ENCODE data around the gene RNF26.
"Not testable (repeated sequence)": the region's sequence is repeated elsewhere in the genome, so short reads cannot be mapped to it uniquely, and the experiment has no call there.

The RNF26 gene

GRCh38 chr11:119371778-119372182 is 37.5 kb downstream of the RNF26 start:
- no peak for DNase-seq (ENCODE audit: low read depth in 2 of 2)

- no peak for DNase-seq (ENCODE audit: low read depth in 2 of 2)
Observed at GRCh38 chr11:119372260-119373058, 38.1 kb downstream of the RNF26 start.

GRCh38 chr11:119373059-119373920 is 39.0 kb downstream of the RNF26 start:
- DNase-seq (ENCODE audit: low read depth in 2 of 2), result no peak

- peak in 1 of 2 experiments; percentile 37 for DNase-seq (ENCODE audit: low read depth in 2 of 2)
Observed at GRCh38 chr11:119373921-119374631, 39.7 kb downstream of the RNF26 start.

- DNase-seq (ENCODE audit: low read depth in 2 of 2), result no peak
Observed at GRCh38 chr11:119374632-119375336, 40.5 kb downstream of the RNF26 start.

- DNase-seq (ENCODE audit: low read depth in 2 of 2), result no peak
Observed at GRCh38 chr11:119375337-119376196, 41.2 kb downstream of the RNF26 start.

GRCh38 chr11:119376197-119376847 is 42.0 kb downstream of the RNF26 start:
- DNase-seq (ENCODE audit: low read depth in 2 of 2), result no peak

- DNase-seq (ENCODE audit: low read depth in 2 of 2), result no peak
Observed at GRCh38 chr11:119377112-119377901, 43.0 kb downstream of the RNF26 start.

- no peak for DNase-seq (ENCODE audit: low read depth in 2 of 2)
Observed at GRCh38 chr11:119377961-119378667, 43.8 kb downstream of the RNF26 start.

- no peak for DNase-seq (ENCODE audit: low read depth in 2 of 2)
Observed at GRCh38 chr11:119378851-119379465, 44.6 kb downstream of the RNF26 start.

GRCh38 chr11:119380160-119380826 is 46.0 kb downstream of the RNF26 start:
- DNase-seq (ENCODE audit: low read depth in 2 of 2), result no peak

- no peak for DNase-seq (ENCODE audit: low read depth in 2 of 2)
Observed at GRCh38 chr11:119380827-119381180, 46.5 kb downstream of the RNF26 start.

GRCh38 chr11:119381181-119381988 is 47.1 kb downstream of the RNF26 start, which contains the start of gene USP2:
TSS of gene USP2 (minus strand) at chr11:119381690. CDS start at chr11:119373480, 8,210 bp downstream.
- DNase-seq (ENCODE audit: low read depth in 2 of 2), result peak; percentile 91 to 96

GRCh38 chr11:119382101-119382500 is 47.8 kb downstream of the RNF26 start:
- DNase-seq (ENCODE audit: low read depth in 2 of 2), result no peak

GRCh38 chr11:119382513-119382912 is 48.2 kb downstream of the RNF26 start:
- not testable (repeated sequence) for DNase-seq (ENCODE audit: low read depth in 2 of 2)

GRCh38 chr11:119384332-119384731 is 50.0 kb downstream of the RNF26 start:
- DNase-seq (ENCODE audit: low read depth in 2 of 2), result no peak

Data from stimulated activated CD4-positive, alpha-beta T cell treated with anti-CD3 and anti-CD28 coated beads, Interleukin-12 subunit alpha, Interleukin-12 subunit beta, amount 100 ng/mL, for 24 hours (primary cell).